GM19324 (cell line): ENCODE results near the gene CCDC148.
"Not testable (repeated sequence)": the region's sequence is repeated elsewhere in the genome, so short reads cannot be mapped to it uniquely, and the experiment has no call there.

Source experiments
- ATAC-seq: cut with Tn5 transposase; IDR thresholded peaks from one replicate; pipeline ENCODE4 v1.9.1; 2021; ENCODE audit warnings: mild to moderate bottlenecking, moderate library complexity; ENCODE audit not compliant: unreplicated experiment, low FRiP score

Gene CCDC148

GRCh38 chr2:158378926-158379325 is 77.6 kb downstream of the CCDC148 start:
- ATAC-seq = no peak

- ATAC-seq = no peak
Measured at GRCh38 chr2:158366342-158366741, 90.2 kb downstream of the CCDC148 start.

GRCh38 chr2:158359846-158360245 is 96.7 kb downstream of the CCDC148 start:
- ATAC-seq = no peak

GRCh38 chr2:158357699-158358098 is 98.9 kb downstream of the CCDC148 start:
- no peak for ATAC-seq

- no peak for ATAC-seq
Measured at GRCh38 chr2:158357122-158357521, 99.4 kb downstream of the CCDC148 start.

GRCh38 chr2:158351466-158351816 is 105.1 kb downstream of the CCDC148 start:
- not testable (repeated sequence) for ATAC-seq

GRCh38 chr2:158350751-158351465 is 105.6 kb downstream of the CCDC148 start:
- ATAC-seq = not testable (repeated sequence)

- no peak for ATAC-seq
Measured at GRCh38 chr2:158346032-158346431, 110.5 kb downstream of the CCDC148 start.

GRCh38 chr2:158339513-158339912 is 117.0 kb downstream of the CCDC148 start:
- ATAC-seq = no peak

GRCh38 chr2:158337018-158337417 is 119.5 kb downstream of the CCDC148 start:
- ATAC-seq = no peak

- ATAC-seq = not testable (repeated sequence)
Measured at GRCh38 chr2:158331799-158332198, 124.8 kb downstream of the CCDC148 start.

GRCh38 chr2:158325782-158326340 is 130.7 kb downstream of the CCDC148 start:
- no peak for ATAC-seq

GRCh38 chr2:158325031-158325781 is 131.3 kb downstream of the CCDC148 start:
- no peak for ATAC-seq

GRCh38 chr2:158323381-158323780 is 133.2 kb downstream of the CCDC148 start:
- no peak for ATAC-seq

- no peak for ATAC-seq
Measured at GRCh38 chr2:158321264-158321663, 135.3 kb downstream of the CCDC148 start.

GRCh38 chr2:158319269-158319668 is 137.3 kb downstream of the CCDC148 start:
- ATAC-seq = no peak

- no peak for ATAC-seq
Measured at GRCh38 chr2:158317642-158318041, 138.9 kb downstream of the CCDC148 start.

- ATAC-seq = no peak
Measured at GRCh38 chr2:158315803-158316414, 140.6 kb downstream of the CCDC148 start.

GRCh38 chr2:158315000-158315399 is 141.6 kb downstream of the CCDC148 start:
- ATAC-seq = no peak

GRCh38 chr2:158313734-158314133 is 142.8 kb downstream of the CCDC148 start:
- no peak for ATAC-seq

- ATAC-seq = no peak
Measured at GRCh38 chr2:158312981-158313380, 143.6 kb downstream of the CCDC148 start.
